ENCODE results near the gene KANK3.
"Not testable (repeated sequence)": the region's sequence is repeated elsewhere in the genome, so short reads cannot be mapped to it uniquely, and the experiment has no call there.

DNA sequence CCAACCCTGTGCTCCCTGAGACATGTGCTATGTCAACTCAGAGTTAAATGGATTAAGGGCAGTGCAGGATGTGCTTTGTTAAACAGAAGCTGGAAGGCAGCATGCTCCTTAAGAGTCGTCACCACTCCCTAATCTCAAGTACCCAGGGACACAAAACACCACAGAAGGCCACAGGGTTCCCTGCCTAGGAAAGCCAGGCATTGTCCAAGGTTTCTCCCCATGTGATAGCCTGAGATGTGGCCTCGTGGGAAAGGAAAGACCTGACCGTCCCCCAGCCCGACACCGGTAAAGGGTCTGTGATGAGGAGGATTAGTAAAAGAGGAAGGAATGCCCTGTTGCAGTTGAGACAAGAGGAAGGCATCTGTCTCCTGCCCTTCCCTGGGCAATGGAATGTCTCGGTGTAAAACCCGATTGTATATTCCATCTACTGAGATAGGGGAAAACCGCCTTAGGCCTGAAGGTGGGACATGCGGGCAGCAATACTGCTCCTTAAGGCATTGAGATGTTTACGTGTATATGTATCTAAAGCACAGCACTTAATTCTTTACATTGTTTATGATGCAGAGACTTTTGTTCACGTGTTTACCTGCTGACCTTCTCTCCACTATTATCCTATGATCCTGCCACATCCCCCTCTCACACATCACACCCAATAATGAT is 28.0 kb downstream of the KANK3 start:
- not testable (repeated sequence) for TF ChIP-seq KLF16 (IDR thresholded peaks at IDR 0.05); CREB1 (IDR thresholded peaks at IDR 0.05); CREB1 (CRISPR knock-in tag; IDR thresholded peaks at IDR 0.05); KAT7 (CRISPR knock-in tag; IDR thresholded peaks at IDR 0.05; ENCODE audit: borderline replicate concordance); NFE2L1 (tag; IDR thresholded peaks at IDR 0.05; ENCODE audit: borderline replicate concordance, low read depth); JUND (IDR thresholded peaks at IDR 0.05; ENCODE audit: borderline replicate concordance, low read depth, low read length); JUND (tag; IDR thresholded peaks at IDR 0.05; ENCODE audit: borderline replicate concordance, low read depth, low read length)

Measured in K562 (cell line).